HG03378 (cell line): ENCODE data around the gene RCBTB2.

Experiments
- ATAC-seq: cut with Tn5 transposase; IDR thresholded peaks from one replicate; pipeline ENCODE4 v1.9.1; 2021; ENCODE audit warnings: mild to moderate bottlenecking, moderate library complexity; ENCODE audit not compliant: unreplicated experiment

Gene RCBTB2

GRCh38 chr13:48531416-48532255 is 1.2 kb downstream of the RCBTB2 start:
- no peak for ATAC-seq

GRCh38 chr13:48530833-48531232 is 2.0 kb downstream of the RCBTB2 start:
- ATAC-seq: no peak

GRCh38 chr13:48528720-48529119 is 4.2 kb downstream of the RCBTB2 start:
- no peak for ATAC-seq

- no peak for ATAC-seq
Measured at GRCh38 chr13:48527955-48528354, 4.9 kb downstream of the RCBTB2 start.

GRCh38 chr13:48526286-48526685 is 6.6 kb downstream of the RCBTB2 start:
- ATAC-seq: no peak

- no peak for ATAC-seq
Measured at GRCh38 chr13:48518083-48518482, 14.8 kb downstream of the RCBTB2 start.

- ATAC-seq: no peak
Measured at GRCh38 chr13:48515732-48516131, 17.1 kb downstream of the RCBTB2 start.

GRCh38 chr13:48514793-48515192 is 18.1 kb downstream of the RCBTB2 start:
- no peak for ATAC-seq

GRCh38 chr13:48511621-48512230 is 21.2 kb downstream of the RCBTB2 start:
- ATAC-seq: no peak

- no peak for ATAC-seq
Measured at GRCh38 chr13:48510698-48511097, 22.2 kb downstream of the RCBTB2 start.

GRCh38 chr13:48508011-48508410 is 24.9 kb downstream of the RCBTB2 start:
- no peak for ATAC-seq

GRCh38 chr13:48507021-48507420 is 25.9 kb downstream of the RCBTB2 start:
- no peak for ATAC-seq

- ATAC-seq: no peak
Measured at GRCh38 chr13:48506092-48506701, 26.7 kb downstream of the RCBTB2 start.

GRCh38 chr13:48505597-48506091 is 27.2 kb downstream of the RCBTB2 start:
- peak; percentile 82 for ATAC-seq

- ATAC-seq: peak; percentile 3
Measured at GRCh38 chr13:48505012-48505411, 27.9 kb downstream of the RCBTB2 start.

GRCh38 chr13:48504606-48505005 is 28.3 kb downstream of the RCBTB2 start:
- no peak for ATAC-seq

GRCh38 chr13:48502601-48503319 is 30.1 kb downstream of the RCBTB2 start:
- ATAC-seq: no peak

- ATAC-seq: no peak
Measured at GRCh38 chr13:48501705-48502104, 31.2 kb downstream of the RCBTB2 start.

- ATAC-seq: peak; percentile 47
Measured at GRCh38 chr13:48500652-48501197, 32.2 kb downstream of the RCBTB2 start.

- no peak for ATAC-seq
Measured at GRCh38 chr13:48497669-48498068, 35.2 kb downstream of the RCBTB2 start.
